ENCODE results near the gene CYTH1. TPM values are rescaled to one million over a fixed set of nuclear protein-coding genes. Genes with fewer than 3 reads are reported as not detected.
A peak's percentile ranks its signal among the peaks of the same experiment; 100 is the strongest.

CYTH1 gene
- total and polyA plus RNA-seq, 10 of the 15 experiments (the other 5 are each of a cell fraction or from before 2014, with no cell fraction given) = 6.6 to 188 (median 145) TPM

- TF ChIP-seq PRDM15 (CRISPR knock-in tag; IDR thresholded peaks at IDR 0.05) (no peak), POU2F2 (IDR thresholded peaks at IDR 0.05; ENCODE audit: borderline replicate concordance, low read depth, low read length) (0 out of 3 replicates have a peak, but pooled peaks have one; percentile 7), KLF5 (IDR thresholded peaks at IDR 0.05; ENCODE audit: partially characterized antibody) (no peak), HDGF (IDR thresholded peaks at IDR 0.05) (no peak), MEF2A (IDR thresholded peaks at IDR 0.05; ENCODE audit: insufficient read depth, low read depth, low read length) (peak; percentile 61; the same call in 1 of the 2 replicates), PAX5 (IDR thresholded peaks at IDR 0.05; ENCODE audit: borderline replicate concordance, low read depth, low read length) (no peak), IKZF1 (conservative IDR thresholded peaks at IDR 0.05) (no peak), IKZF2 (IDR thresholded peaks at IDR 0.05) (no peak), SMARCA5 (IDR thresholded peaks at IDR 0.05) (no peak), CUX1 (IDR thresholded peaks at IDR 0.05; ENCODE audit: insufficient replicate concordance, low read depth, low read length) (no peak), PKNOX1 (IDR thresholded peaks at IDR 0.05) (no peak), CBX3 (IDR thresholded peaks at IDR 0.05; ENCODE audit: borderline replicate concordance, low read depth) (no peak), CBFB (IDR thresholded peaks at IDR 0.05; ENCODE audit: low read depth) (no peak), EED (IDR thresholded peaks at IDR 0.05; ENCODE audit: low read depth) (no peak), YBX1 (IDR thresholded peaks at IDR 0.05) (no peak), IRF5 (IDR thresholded peaks at IDR 0.05; ENCODE audit: borderline replicate concordance) (no peak)
These were observed 85.8 kb downstream of the CYTH1 start (continued) for GRCh38 chr17:78696016-78696982.

All from GM12878 (cell line).